Suprapubic skin (tissue), 3 donors: Measurements from ENCODE around the gene TP53AIP1.

Experiments
- EP300 ChIP-seq: sonication (generic); formaldehyde crosslinking; IDR thresholded peaks from one replicate; pipeline ENCODE4 v1.6.1; 2017; ENCODE audit warnings: antibody characterized with exemption
- TF ChIP-seq, protein P1 (sequence below), 2 donors: fragments of 200-600 bp in 1 of 2; fragments of 450-650 bp in 1 of 2; sonication (generic) in 1 of 2; IDR thresholded peaks; one replicate each; pipeline ENCODE4 v1.5.1; 2016 to 2019; ENCODE audit warnings: antibody characterized with exemption in 2 of 2, mild to moderate bottlenecking in 1 of 2, moderate library complexity in 1 of 2

DNA sequence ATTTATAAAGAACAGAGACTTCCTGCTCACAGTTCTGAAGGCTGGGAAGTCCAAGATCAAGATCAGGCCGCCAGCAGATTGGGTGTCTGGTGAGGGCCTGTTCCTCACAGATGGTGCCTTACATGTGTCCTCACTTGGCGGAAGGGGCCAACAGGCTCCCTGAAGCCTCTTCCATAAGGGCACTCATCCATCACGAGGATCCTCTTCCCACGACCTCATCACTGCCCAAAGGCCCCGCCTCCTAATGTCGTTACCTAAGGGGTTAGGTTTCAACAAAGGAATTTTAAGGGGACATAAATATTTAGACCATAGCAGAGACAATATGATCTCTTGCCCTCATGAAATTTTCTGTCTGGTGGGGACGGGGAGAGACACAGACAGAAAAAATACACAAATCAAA, 18.6 kb downstream of the TP53AIP1 start:
- TF ChIP-seq, protein P1, sequence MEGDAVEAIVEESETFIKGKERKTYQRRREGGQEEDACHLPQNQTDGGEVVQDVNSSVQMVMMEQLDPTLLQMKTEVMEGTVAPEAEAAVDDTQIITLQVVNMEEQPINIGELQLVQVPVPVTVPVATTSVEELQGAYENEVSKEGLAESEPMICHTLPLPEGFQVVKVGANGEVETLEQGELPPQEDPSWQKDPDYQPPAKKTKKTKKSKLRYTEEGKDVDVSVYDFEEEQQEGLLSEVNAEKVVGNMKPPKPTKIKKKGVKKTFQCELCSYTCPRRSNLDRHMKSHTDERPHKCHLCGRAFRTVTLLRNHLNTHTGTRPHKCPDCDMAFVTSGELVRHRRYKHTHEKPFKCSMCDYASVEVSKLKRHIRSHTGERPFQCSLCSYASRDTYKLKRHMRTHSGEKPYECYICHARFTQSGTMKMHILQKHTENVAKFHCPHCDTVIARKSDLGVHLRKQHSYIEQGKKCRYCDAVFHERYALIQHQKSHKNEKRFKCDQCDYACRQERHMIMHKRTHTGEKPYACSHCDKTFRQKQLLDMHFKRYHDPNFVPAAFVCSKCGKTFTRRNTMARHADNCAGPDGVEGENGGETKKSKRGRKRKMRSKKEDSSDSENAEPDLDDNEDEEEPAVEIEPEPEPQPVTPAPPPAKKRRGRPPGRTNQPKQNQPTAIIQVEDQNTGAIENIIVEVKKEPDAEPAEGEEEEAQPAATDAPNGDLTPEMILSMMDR (IDR thresholded peaks at IDR 0.05), result no peak
- TF ChIP-seq EP300, result no peak
